ENCODE measurements around the gene KIF2A. TPM values are rescaled to one million over a fixed set of nuclear protein-coding genes. Genes with fewer than 3 reads are reported as not detected.

The KIF2A gene
- total RNA-seq, 1 experiment from 2014 or later = 42.9 TPM

DNA sequence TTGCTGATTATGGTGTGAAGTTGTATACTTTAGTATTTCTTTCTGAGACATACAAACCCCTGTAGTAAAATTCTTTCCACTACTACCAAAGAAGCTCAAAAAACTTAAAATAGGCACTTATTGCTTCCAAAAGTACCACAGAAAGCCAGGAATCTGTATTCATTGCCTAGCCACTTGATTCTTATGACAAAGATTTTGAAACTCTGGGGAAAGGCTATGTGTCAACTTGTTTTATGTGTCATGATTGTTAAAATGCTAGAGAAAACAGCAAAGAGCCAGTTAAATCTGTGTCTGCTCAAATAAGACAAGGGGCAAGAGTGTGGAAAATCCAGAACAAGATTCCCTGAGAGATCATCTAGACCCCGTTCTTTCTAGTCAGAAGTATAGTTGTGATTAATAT is 6.0 kb downstream of the KIF2A start:
- Histone ChIP-seq H3K36me3 (ENCODE audit: control insufficient read depth in 1 of 2, insufficient read depth in 2 of 2, low read length in 2 of 2) (no peaks in the 10 kb centered on the region), H3K4me3 (replicated peaks in 1 of 2; ENCODE audit: low read depth in 1 of 2, low read length in 2 of 2) (no peak overlapping the region), H4K20me1 (ENCODE audit: insufficient read depth) (peaks cover 7% of the 10 kb centered on the region; the same call in 1 of the 2 replicates), H3K4me2 (ENCODE audit: low read length) (no peak overlapping the region), H3K27me3 (ENCODE audit: insufficient read depth, low read length) (no peaks in the 10 kb centered on the region), H3K4me1 (ENCODE audit: control insufficient read depth in 1 of 2, insufficient read depth in 2 of 2, low read length in 2 of 2) (peaks cover 3 to 9% of the 10 kb centered on the region in 2 experiments; a peak in 2 of 4 replicates), H3K9me3 (ENCODE audit: control insufficient read depth in 1 of 2, insufficient read depth in 1 of 2, low read depth in 1 of 2, low read length in 2 of 2) (no peaks in the 10 kb centered on the region), H3K79me2 (ENCODE audit: insufficient read depth, low read length) (peaks cover 97% of the 10 kb centered on the region), H3K9ac (ENCODE audit: low read length) (no peak overlapping the region), H2AFZ (ENCODE audit: low read depth, low read length, poor library complexity, severe bottlenecking) (no peak overlapping the region), H3K9me2 (ENCODE audit: insufficient read depth) (no peaks in the 10 kb centered on the region), H3K27ac (ENCODE audit: low read depth, low read length) (no peak overlapping the region)
- ATAC-seq = no peak
- TF ChIP-seq, protein P1, sequence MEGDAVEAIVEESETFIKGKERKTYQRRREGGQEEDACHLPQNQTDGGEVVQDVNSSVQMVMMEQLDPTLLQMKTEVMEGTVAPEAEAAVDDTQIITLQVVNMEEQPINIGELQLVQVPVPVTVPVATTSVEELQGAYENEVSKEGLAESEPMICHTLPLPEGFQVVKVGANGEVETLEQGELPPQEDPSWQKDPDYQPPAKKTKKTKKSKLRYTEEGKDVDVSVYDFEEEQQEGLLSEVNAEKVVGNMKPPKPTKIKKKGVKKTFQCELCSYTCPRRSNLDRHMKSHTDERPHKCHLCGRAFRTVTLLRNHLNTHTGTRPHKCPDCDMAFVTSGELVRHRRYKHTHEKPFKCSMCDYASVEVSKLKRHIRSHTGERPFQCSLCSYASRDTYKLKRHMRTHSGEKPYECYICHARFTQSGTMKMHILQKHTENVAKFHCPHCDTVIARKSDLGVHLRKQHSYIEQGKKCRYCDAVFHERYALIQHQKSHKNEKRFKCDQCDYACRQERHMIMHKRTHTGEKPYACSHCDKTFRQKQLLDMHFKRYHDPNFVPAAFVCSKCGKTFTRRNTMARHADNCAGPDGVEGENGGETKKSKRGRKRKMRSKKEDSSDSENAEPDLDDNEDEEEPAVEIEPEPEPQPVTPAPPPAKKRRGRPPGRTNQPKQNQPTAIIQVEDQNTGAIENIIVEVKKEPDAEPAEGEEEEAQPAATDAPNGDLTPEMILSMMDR (IDR thresholded peaks at IDR 0.05 in 2 of 3, conservative IDR thresholded peaks at IDR 0.05 in 1 of 3; ENCODE audit: borderline replicate concordance in 1 of 3, insufficient read depth in 1 of 3, low read depth in 2 of 3, low read length in 2 of 3) = no peak
- TF ChIP-seq ZNF274 (IDR thresholded peaks at IDR 0.05; ENCODE audit: low read depth, low read length) = no peak
- TF ChIP-seq, protein P2, sequence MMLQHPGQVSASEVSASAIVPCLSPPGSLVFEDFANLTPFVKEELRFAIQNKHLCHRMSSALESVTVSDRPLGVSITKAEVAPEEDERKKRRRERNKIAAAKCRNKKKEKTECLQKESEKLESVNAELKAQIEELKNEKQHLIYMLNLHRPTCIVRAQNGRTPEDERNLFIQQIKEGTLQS (IDR thresholded peaks at IDR 0.05) = no peak
- TF ChIP-seq CEBPB (IDR thresholded peaks at IDR 0.05; ENCODE audit: low read depth) = no peak
- CTCF ChIA-PET = no interaction called here
- POLR2A ChIA-PET = no interaction called here
- intact Hi-C loops (cut with micrococcal nuclease) = no loop called here
- no TSS peak for BruUV-seq (replicated peaks)
- RAD21 ChIA-PET (ENCODE audit: low non-redundant PET in 1 of 2, low total read pairs in 2 of 2, uncharacterized antibody in 2 of 2, unreplicated experiment in 2 of 2) = no interaction called here
- no peak for DNase-seq (ENCODE audit: low read depth, low spot score)

DNA sequence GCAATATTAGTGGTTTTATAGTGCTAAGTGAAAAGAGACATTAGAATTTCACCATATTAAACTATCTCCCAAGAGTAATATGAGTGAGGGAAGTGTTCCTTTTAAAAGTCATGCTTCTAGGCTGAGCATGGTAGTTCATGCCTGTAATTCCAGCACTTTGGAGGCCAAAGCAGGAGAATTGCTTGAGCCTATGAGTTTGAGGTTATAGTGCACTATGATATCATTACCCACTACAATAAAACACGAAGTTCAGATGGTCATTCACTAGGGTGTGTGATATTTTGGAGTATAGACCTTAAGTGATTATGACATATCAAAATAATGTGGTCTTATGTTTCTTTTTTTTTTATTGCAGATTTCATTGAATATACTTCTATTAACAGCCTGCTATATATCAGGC is 6.7 kb downstream of the KIF2A start:
- Histone ChIP-seq H3K4me2 (ENCODE audit: low read length) (no peak overlapping the region), H3K27ac (ENCODE audit: low read depth, low read length) (no peak overlapping the region), H3K36me3 (ENCODE audit: control insufficient read depth in 1 of 2, insufficient read depth in 2 of 2, low read length in 2 of 2) (no peaks in the 10 kb centered on the region), H3K9me3 (ENCODE audit: control insufficient read depth in 1 of 2, insufficient read depth in 1 of 2, low read depth in 1 of 2, low read length in 2 of 2) (no peaks in the 10 kb centered on the region), H3K4me1 (ENCODE audit: control insufficient read depth in 1 of 2, insufficient read depth in 2 of 2, low read length in 2 of 2) (peaks cover 0 to 2% of the 10 kb centered on the region in 2 experiments; a peak in 1 of 4 replicates), H3K4me3 (replicated peaks in 1 of 2; ENCODE audit: low read depth in 1 of 2, low read length in 2 of 2) (no peak overlapping the region), H3K9ac (ENCODE audit: low read length) (no peak overlapping the region), H3K9me2 (ENCODE audit: insufficient read depth) (no peaks in the 10 kb centered on the region), H3K79me2 (ENCODE audit: insufficient read depth, low read length) (peaks cover 97% of the 10 kb centered on the region), H4K20me1 (ENCODE audit: insufficient read depth) (peaks cover 7% of the 10 kb centered on the region; the same call in 1 of the 2 replicates), H2AFZ (ENCODE audit: low read depth, low read length, poor library complexity, severe bottlenecking) (no peak overlapping the region), H3K27me3 (ENCODE audit: insufficient read depth, low read length) (no peaks in the 10 kb centered on the region)
- ChIA-PET CTCF (no interaction called here), RAD21 (ENCODE audit: low non-redundant PET in 1 of 2, low total read pairs in 2 of 2, uncharacterized antibody in 2 of 2, unreplicated experiment in 2 of 2) (no interaction called here), POLR2A (no interaction called here)
- intact Hi-C loops (cut with micrococcal nuclease) = no loop called here
- DNase-seq (ENCODE audit: low read depth, low spot score) (no peak), ATAC-seq (no peak)
- BruUV-seq (replicated peaks) = no TSS peak
- TF ChIP-seq ZFX (IDR thresholded peaks at IDR 0.05) = no peak
- no peak for TF ChIP-seq ZNF274 (IDR thresholded peaks at IDR 0.05; ENCODE audit: low read depth, low read length)
- TF ChIP-seq, protein P2 (IDR thresholded peaks at IDR 0.05) = no peak
- TF ChIP-seq, protein P3, sequence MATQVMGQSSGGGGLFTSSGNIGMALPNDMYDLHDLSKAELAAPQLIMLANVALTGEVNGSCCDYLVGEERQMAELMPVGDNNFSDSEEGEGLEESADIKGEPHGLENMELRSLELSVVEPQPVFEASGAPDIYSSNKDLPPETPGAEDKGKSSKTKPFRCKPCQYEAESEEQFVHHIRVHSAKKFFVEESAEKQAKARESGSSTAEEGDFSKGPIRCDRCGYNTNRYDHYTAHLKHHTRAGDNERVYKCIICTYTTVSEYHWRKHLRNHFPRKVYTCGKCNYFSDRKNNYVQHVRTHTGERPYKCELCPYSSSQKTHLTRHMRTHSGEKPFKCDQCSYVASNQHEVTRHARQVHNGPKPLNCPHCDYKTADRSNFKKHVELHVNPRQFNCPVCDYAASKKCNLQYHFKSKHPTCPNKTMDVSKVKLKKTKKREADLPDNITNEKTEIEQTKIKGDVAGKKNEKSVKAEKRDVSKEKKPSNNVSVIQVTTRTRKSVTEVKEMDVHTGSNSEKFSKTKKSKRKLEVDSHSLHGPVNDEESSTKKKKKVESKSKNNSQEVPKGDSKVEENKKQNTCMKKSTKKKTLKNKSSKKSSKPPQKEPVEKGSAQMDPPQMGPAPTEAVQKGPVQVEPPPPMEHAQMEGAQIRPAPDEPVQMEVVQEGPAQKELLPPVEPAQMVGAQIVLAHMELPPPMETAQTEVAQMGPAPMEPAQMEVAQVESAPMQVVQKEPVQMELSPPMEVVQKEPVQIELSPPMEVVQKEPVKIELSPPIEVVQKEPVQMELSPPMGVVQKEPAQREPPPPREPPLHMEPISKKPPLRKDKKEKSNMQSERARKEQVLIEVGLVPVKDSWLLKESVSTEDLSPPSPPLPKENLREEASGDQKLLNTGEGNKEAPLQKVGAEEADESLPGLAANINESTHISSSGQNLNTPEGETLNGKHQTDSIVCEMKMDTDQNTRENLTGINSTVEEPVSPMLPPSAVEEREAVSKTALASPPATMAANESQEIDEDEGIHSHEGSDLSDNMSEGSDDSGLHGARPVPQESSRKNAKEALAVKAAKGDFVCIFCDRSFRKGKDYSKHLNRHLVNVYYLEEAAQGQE (IDR thresholded peaks at IDR 0.05; ENCODE audit: low read depth) = no peak
- TF ChIP-seq CEBPB (IDR thresholded peaks at IDR 0.05; ENCODE audit: low read depth) = no peak
- TF ChIP-seq SIN3A (IDR thresholded peaks at IDR 0.05; ENCODE audit: low read depth) = no peak
- no peak for TF ChIP-seq YY1 (IDR thresholded peaks at IDR 0.05; ENCODE audit: extremely low read depth, insufficient replicate concordance, low read depth, low read length)
- TF ChIP-seq ELF1 (IDR thresholded peaks at IDR 0.05; ENCODE audit: borderline replicate concordance, low read depth) = no peak
- no peak for TF ChIP-seq EZH2 (IDR thresholded peaks at IDR 0.05)
- no peak for TF ChIP-seq CBX3 (IDR thresholded peaks at IDR 0.05; ENCODE audit: low read depth)
- TF ChIP-seq POLR2A (IDR thresholded peaks at IDR 0.05; ENCODE audit: borderline replicate concordance, extremely low read depth, insufficient read depth, insufficient read length) = no peak

Data from HCT116 (cell line).